MG63 (cell line): ENCODE results near the gene KCNQ2. TPM values are rescaled to one million over a fixed set of nuclear protein-coding genes. Genes with fewer than 3 reads are reported as not detected.

Experiments
- DNase-seq: peaks from one replicate; pipeline ENCODE4 v3.0.0-alpha.2; 2020
- H3K27me3 ChIP-seq: fragments of 250-450 bp; sonication (Bioruptor Pico); 2 replicates; pipeline ENCODE4 v1.5.1; 2020; ENCODE audit warnings: mild to moderate bottlenecking, moderate library complexity
- H3K36me3 ChIP-seq: fragments of 250-450 bp; sonication (Bioruptor Pico); 2 replicates; pipeline ENCODE4 v1.5.1; 2020; ENCODE audit warnings: mild to moderate bottlenecking, moderate library complexity
- H3K4me3 ChIP-seq: fragments of 250-450 bp; sonication (Bioruptor Pico); 2 replicates; pipeline ENCODE4 v1.5.1; 2020; ENCODE audit warnings: mild to moderate bottlenecking, moderate library complexity
- H3K9me3 ChIP-seq: fragments of 250-450 bp; sonication (Bioruptor Pico); 2 replicates; pipeline ENCODE4 v1.5.1; 2020; ENCODE audit warnings: mild to moderate bottlenecking, moderate library complexity
- total RNA-seq: library from RNA; depleted of rRNA; stranded (reverse); fragments of >200 nt; shearing (Covaris generic); gene quantifications from 2 replicates; pipeline ENCODE4 v1.2.3, GENCODE V29; 2014; ENCODE audit warnings: low replicate concordance

KCNQ2 gene
- total RNA-seq, 1 experiment from 2014 or later = 0.92 TPM

DNA sequence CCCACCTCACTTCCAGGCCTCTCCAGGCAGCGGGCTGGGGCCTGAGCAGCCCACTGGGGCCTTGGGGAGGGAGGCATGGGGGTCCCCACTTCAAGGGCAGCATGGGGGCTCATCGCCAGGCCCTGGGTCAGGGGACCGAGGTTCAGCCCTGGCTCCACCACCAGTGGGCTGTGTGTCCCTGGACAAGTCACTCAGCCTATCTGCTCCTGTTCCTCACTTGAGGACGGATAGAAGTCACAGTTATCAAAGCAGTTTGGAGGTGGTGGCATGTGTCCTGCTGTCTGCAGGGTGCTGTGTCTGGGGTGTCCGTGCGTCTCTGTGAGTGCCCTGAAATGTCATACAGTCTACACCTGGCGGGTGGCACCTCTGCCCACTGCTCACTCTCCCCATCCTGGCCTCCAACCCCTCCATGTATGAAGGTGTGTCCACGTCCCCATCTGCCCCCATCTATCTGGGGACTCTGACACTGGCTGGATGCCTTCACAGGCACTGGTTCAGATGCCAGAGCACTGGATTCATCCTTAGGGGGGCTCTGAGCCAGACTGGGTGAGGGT lies 22.8 kb upstream of the KCNQ2 start:
- no peak for DNase-seq
- H3K36me3 ChIP-seq = no peaks in the 10 kb centered on the region; the same call in none of the 2 replicates
- no peak overlapping the region for H3K4me3 ChIP-seq
- no peaks in the 10 kb centered on the region for H3K9me3 ChIP-seq
- H3K27me3 ChIP-seq = no peaks in the 10 kb centered on the region

DNA sequence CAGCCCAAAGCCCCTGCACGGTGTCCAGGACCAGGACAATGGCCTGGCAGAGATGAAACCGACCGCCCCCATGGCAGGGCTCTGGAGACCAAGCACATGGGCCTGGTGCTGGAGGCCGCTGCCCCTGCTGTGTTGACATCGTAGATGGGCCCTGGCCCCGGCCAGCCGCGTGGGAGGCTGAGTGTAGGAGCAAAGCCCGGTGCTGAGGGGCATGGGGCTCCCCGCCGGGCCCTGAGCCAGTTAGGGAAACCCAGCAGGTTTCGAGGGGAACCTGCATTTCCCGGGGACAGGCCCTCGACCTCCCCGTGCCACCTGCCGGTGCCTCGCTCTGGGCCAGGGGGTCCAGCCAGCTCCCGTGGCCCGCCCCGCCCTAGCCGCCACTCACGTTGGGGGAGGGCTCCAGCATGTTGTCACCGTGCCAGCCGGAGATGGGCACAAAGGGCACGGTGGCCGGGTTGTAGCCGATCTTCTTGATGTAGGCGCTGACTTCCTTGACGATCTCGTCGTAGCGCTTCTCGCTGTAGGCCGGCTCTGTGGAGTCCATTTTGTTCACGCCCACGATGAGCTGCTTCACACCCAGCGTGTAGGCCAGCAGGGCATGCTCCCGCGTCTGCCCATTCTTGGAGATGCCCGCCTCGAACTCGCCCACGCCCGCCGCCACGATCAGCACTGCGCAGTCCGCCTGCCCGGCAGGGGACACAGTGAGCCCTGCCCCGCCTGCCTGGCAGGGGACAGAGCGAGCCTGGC lies 22.1 kb upstream of the KCNQ2 start:
- Histone ChIP-seq H3K9me3 (no peaks in the 10 kb centered on the region), H3K4me3 (no peak overlapping the region), H3K27me3 (no peaks in the 10 kb centered on the region), H3K36me3 (no peaks in the 10 kb centered on the region; the same call in none of the 2 replicates)
- DNase-seq = no peak

DNA sequence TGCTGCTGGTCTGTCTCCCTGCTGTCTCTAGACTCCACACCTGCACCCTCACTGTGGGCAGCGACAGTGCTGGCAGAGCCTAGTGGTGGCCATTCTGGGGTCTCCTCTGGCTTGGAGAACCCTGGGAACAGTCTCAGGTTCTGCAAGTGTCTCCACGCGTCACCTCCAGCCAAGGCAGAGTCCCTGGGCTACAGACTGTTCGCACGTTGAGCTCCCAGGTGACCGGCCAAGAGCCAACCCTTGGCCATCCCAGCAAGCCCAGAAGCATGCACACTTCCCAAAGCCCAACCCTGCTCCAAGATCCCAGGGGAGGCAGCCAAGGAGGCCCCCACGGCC lies 21.6 kb upstream of the KCNQ2 start:
- no peak for DNase-seq
- H3K4me3 ChIP-seq = no peak overlapping the region
- H3K36me3 ChIP-seq = no peaks in the 10 kb centered on the region; the same call in none of the 2 replicates
- H3K27me3 ChIP-seq = no peaks in the 10 kb centered on the region
- H3K9me3 ChIP-seq = no peaks in the 10 kb centered on the region

DNA sequence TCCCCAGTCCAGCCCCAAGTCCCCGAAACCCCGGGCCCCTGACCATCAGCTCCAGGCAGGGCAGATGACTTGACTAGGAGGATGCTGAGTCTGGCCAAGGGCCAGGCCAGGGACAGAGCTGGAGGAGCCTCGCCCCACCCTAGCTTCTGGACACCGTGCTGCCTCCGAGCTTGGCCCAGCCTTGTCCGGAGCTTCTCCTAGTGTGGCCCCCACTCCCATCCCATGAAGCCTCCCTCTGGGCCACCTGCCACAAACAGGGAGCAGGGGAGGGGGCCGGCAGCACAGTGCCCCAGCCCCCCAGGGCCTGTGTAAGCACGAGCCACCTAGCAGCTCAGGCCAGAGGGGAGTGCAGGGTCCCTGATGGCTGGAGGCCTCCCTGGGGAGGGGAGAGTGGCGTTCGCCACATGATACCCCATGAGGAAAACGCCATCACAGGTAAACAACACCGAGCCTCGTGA lies 21.1 kb upstream of the KCNQ2 start:
- H3K4me3 ChIP-seq = no peak overlapping the region

DNA sequence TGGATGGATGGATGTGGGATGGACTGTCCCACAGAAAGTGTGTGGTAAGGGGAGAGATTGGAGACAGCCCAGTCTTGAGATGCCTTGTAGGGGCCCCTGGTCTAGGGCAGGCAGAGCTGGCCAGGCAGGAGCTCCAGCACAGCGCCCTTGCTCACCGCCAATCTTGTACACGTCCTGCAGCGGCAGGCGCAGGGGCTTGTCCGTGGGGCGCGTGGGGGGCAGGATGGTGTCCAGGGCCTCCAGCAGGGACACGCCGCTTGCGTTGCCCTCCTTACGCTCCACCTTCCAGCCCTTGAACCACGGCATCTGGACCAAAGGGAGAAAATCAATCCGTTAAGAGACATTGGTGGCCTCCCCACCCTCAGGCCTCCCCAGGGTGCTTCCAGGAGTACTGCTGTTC lies 20.5 kb upstream of the KCNQ2 start:
- Histone ChIP-seq H3K27me3 (no peaks in the 10 kb centered on the region), H3K36me3 (no peaks in the 10 kb centered on the region; the same call in none of the 2 replicates), H3K4me3 (no peak overlapping the region), H3K9me3 (no peaks in the 10 kb centered on the region)
- no peak for DNase-seq

More for the DNA sequence above, 21.1 kb upstream of the KCNQ2 start:
- Histone ChIP-seq H3K36me3 (no peaks in the 10 kb centered on the region; the same call in none of the 2 replicates), H3K27me3 (no peaks in the 10 kb centered on the region), H3K9me3 (no peaks in the 10 kb centered on the region)
- no peak for DNase-seq

DNA sequence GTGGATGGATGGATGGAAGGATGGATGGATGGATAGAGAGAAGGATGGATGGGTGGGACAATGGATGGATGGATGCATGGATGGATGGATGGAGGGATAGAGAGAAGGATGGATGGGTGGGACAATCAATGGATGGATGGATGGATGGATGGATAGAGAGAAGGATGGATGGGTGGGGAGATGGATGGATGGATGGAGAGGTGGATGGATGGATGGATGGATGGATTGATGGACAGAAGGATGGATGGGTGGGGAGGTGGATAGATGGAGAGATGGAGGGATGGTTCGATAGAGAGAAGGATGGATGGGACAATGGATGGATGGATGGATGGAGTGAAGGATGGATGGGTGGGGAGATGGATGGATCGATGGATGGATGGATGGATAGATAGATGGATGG lies 20.1 kb upstream of the KCNQ2 start:
- H3K27me3 ChIP-seq = no peaks in the 10 kb centered on the region
- no peak for DNase-seq
- no peaks in the 10 kb centered on the region; the same call in none of the 2 replicates for H3K36me3 ChIP-seq
- H3K9me3 ChIP-seq = no peaks in the 10 kb centered on the region
- no peak overlapping the region for H3K4me3 ChIP-seq

DNA sequence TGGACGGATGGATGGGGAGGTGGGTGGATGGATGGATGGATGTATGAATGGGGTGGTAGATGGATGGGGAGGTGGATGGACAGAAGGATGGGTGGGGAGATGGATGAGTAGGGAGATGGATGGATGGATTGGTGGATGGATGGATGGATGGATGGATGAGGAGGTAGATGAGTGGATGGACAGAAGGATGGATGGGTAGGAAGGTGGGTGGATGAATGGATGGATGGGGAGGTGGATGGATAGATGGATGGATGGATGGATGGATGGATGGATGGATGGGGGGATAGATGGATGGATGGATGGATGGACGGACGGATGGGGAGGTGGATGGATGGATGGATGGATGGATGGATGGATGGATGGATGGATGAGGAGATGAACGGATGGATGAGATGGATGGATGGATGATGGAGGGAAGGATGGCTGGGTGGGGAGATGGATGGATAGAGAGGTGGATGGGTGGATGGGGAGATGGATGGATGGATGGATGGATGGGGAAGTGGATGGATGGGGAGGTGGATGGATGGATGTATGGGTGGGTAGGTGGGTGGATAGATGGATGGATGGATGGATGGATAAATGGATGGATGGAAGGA lies 19.3 kb upstream of the KCNQ2 start:
- no peaks in the 10 kb centered on the region for H3K9me3 ChIP-seq
- no peaks in the 10 kb centered on the region; the same call in 1 of the 2 replicates for H3K36me3 ChIP-seq
- DNase-seq = no peak
- no peak overlapping the region for H3K4me3 ChIP-seq
- no peaks in the 10 kb centered on the region for H3K27me3 ChIP-seq

DNA sequence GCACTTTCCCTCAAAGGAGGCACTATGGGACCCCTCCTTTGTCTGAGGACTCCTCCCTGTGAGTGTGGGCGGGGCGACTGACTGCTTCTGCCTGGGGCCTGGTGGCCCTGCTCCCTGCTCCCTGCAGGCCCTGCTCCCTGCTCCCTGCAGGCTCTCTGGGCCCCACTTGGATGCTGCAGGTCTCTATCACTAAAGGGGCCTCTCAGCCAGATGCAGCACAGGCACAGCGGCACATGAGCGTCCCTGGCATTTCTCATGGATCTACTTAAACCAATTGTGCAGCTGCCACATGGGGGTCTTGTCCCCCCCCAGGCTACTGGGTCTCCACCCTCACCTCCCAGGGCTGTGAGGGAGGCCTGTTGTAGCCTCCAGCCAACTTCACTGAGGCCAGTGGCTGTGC lies 18.6 kb upstream of the KCNQ2 start:
- Histone ChIP-seq H3K27me3 (no peaks in the 10 kb centered on the region), H3K36me3 (no peaks in the 10 kb centered on the region; the same call in 1 of the 2 replicates), H3K4me3 (no peak overlapping the region), H3K9me3 (no peaks in the 10 kb centered on the region)
- no peak for DNase-seq

DNA sequence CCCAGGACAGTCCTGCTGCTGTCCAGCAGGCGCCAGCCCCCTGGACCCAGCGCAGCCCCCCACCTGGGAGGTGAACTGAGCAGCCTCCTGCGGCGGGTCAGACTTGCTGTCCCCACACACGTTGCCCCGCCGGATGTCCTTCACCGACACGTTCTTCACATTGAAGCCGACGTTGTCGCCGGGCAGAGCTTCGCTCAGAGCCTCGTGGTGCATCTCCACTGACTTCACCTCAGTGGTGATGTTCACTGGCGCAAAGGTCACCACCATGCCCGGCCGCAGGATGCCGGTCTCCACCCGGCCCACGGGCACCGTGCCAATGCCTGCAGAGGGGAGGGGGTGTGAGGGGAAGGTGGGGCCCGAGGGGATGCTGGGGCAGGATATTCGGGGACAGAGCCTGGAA lies 18.0 kb upstream of the KCNQ2 start:
- Histone ChIP-seq H3K4me3 (no peak overlapping the region), H3K9me3 (no peaks in the 10 kb centered on the region), H3K36me3 (no peaks in the 10 kb centered on the region; the same call in 1 of the 2 replicates), H3K27me3 (no peaks in the 10 kb centered on the region)
- DNase-seq = no peak

DNA sequence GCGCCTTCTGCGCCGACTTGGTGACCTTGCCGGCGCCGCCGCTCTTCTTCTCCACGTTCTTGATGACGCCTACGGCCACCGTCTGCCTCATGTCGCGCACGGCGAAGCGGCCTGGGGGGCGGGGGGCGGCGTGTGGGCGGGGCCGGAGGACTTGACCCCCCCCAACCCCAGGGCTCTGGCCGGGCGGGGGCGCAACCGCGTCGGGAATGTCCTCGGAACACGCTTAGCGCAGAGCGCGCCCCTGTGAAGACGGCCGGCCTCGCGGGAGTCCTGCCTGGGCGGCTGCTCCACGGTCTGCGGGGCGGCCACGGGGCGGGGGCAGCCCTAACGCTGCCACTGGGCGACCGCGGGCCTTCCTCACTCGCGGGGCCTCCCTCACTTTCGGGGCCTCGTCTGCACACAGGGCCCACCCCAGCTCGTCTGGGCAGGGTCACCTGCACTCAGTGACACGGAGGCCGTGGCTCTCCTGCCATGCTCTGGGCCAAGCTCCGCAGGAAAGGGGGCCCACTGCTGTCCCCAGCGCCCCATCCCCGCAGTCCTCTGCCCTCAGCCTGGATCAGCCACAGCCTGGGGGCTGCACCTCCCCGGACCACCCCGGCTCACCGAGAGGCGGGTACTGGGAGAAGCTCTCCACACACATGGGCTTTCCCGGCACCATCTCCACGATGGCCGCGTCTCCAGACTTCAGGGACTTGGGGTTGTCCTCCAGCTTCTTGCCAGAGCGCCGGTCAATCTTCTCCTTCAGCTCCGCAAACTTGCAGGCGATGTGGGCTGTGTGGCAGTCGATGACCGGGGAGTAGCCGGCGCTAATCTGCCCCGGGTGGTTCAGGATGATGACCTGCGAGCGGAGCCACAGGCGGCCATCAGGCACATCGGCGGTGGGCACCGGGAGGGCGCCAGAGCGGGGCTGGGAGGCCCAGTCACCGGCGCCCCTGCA lies 16.1 kb upstream of the KCNQ2 start:
- Histone ChIP-seq H3K9me3 (no peaks in the 10 kb centered on the region), H3K4me3 (no peak overlapping the region), H3K36me3 (no peaks in the 10 kb centered on the region), H3K27me3 (no peaks in the 10 kb centered on the region)
- DNase-seq = no peak

DNA sequence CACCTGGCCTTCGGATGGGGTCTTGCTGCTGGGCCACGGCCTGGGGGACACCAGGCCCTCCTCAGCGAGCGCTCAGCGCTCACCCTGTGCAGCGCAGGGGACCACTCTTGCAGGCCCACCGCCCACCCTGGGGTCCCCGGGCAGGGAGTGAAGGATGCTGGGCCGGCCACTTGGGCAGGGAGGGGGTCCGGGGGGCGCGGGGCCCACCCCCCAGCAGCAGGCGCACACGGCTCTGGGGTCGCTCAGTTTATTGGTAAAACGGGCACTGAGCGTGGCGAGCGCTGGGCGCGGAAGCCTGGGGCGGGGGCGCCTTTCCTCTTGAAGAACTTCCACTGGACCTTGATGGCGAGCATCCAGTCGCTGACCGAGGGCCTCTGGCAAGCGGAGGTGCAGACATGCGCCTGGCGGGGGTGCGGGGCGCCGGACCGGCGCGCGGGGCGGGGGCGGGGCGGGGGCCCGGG lies 15.4 kb upstream of the KCNQ2 start:
- no peaks in the 10 kb centered on the region for H3K9me3 ChIP-seq
- no peaks in the 10 kb centered on the region for H3K36me3 ChIP-seq
- no peak overlapping the region for H3K4me3 ChIP-seq
- no peak for DNase-seq
- no peaks in the 10 kb centered on the region for H3K27me3 ChIP-seq

DNA sequence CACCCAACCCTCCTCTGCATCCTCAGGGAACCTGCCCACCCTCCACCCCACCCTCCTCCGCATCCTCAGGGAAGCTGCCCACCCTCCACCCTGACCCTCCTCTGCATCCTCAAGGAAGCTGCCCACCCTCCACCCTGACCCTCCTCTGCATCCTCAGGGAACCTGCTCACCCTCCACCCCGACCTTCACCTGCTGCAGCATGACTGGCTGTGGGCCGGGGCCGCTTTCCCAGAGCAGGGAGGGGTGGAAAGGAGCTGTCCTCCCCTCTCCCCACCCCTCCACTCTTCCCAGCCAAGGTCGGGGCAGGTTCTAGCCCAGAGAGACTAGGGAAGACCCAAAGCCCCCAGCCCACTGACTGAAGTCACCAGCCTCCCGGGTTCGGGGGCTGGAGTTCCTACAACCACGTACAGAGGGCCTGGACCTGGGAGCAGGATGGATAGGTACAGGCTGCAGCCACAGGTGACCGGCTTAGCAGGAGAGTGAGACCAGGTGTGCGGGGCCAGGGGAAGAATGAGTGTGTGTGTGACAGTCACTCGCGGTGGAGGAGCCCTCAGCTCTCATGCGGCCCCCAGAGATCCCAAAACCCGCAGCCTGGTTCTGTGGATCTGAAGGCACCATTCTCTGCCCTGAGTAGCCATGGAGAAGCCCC lies 14.8 kb upstream of the KCNQ2 start:
- Histone ChIP-seq H3K27me3 (no peaks in the 10 kb centered on the region), H3K36me3 (no peaks in the 10 kb centered on the region), H3K4me3 (no peak overlapping the region), H3K9me3 (no peaks in the 10 kb centered on the region)
- DNase-seq = no peak

DNA sequence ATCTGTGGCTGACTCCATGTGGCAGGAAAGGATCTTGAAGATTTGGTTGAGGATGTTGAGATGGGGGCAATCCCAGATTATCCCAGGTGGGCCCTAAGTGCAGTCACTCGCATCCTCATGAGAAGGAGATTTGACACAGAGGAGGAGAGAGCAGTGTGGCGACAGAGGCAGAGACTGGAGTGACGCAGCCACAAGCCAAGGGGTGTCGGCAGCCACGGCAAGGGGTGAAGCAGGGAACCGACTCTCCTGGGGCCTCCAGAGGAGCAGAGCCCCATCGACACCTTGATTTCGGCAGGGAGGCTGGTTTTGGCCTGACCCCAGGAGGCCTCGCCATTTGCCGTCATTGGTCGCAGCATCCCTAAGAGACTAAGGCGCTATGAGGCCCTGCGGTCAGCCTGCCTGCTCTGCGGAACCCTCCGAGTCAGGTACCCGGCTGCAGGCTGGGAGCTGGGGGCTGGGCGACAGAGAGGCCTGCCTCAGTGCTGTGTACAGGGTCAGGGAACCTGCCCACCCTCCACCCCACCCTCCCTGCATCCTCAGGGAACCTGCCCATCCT lies 13.9 kb upstream of the KCNQ2 start:
- Histone ChIP-seq H3K36me3 (no peaks in the 10 kb centered on the region), H3K4me3 (no peak overlapping the region), H3K27me3 (no peaks in the 10 kb centered on the region), H3K9me3 (no peaks in the 10 kb centered on the region)
- no peak for DNase-seq

DNA sequence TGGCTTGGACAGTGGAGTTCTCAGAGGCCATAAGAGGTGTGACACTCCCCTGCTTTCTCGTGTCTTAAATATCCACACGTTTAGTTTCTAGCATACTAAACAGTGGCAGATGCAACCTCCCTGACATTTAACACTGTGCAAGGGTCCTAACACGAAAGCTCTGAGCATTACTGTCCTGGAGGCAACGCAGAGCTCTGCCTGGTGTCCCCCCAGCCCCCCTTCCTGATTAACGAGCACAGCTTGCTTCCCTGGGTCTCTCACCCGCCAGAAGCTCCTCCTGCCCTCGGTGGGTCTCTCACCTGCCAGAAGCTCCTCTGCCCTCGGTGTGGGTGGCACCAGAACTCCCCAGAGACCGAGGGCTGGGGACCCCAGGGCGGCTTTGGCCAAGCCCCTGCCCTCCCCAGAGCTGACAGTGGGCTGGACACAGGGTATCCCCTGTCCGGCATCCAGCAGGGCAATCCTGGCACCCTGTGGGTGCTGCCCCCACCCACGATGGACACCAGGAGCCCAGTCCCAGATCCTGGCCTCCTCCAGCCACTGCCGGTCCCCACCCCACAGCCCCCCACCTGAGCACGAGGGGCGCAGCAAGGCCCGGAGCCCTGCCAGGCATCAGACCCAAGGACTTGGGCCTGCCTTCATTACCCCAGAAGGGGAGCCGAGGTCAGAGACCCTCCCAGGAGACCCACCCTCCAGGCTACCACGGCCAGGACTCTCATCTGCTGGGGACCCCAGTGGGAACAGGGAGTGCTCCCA lies 12.4 kb upstream of the KCNQ2 start:
- no peaks in the 10 kb centered on the region for H3K9me3 ChIP-seq
- H3K36me3 ChIP-seq = no peaks in the 10 kb centered on the region
- no peaks in the 10 kb centered on the region for H3K27me3 ChIP-seq
- no peak for DNase-seq
- no peak overlapping the region for H3K4me3 ChIP-seq

DNA sequence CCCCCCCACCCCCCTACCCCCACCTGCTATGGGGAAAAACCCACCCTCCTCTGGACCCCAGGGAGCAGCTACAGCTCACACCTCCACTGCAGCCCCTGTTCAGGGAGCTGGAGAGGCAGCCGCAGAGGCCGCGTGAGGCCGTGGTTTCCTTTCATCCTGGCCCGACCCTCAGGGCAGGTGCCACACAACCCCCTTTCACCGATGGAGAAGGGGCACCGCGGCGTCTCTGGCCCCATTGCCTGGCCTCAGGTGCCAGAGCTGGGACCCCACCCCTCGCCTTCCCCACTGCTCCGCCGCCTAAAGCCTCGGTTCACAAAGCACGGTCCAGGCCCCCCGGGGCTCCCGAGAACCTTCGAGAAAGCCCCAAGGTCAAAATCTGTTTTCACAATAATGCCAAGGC lies 11.8 kb upstream of the KCNQ2 start:
- Histone ChIP-seq H3K27me3 (no peaks in the 10 kb centered on the region), H3K9me3 (no peaks in the 10 kb centered on the region), H3K4me3 (no peak overlapping the region), H3K36me3 (no peaks in the 10 kb centered on the region)
- no peak for DNase-seq
